ENCODE data around the gene DLK1.
A peak's percentile ranks its signal among the peaks of the same experiment; 100 is the strongest.

DLK1 gene

DNA sequence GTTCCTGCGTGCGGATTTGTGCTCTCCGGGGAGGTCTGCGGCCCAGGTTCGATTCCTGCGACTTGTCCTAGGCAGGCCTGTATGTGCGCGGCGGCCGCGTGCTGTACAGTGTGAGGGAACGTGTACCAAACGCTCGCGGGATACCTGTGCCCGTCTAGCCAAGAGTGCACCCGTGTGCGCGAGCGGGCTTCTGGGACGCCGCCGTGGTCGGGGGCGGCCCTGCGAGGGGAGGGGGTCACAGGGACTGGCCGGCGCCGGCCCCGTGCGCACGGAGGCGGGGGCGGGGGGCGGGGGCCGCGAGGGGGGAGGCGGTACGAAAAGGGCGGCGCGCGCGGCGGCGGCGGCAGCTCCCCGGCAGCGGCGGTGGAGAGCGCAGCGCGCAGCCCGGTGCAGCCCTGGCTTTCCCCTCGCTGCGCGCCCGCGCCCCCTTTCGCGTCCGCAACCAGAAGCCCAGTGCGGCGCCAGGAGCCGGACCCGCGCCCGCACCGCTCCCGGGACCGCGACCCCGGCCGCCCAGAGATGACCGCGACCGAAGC is at the start of gene DLK1:
DLK1 (plus strand) TSS at position 343 of the 536 bp plus-strand sequence; CDS start at position 520, 177 bp downstream.
- DNase-seq (ENCODE audit: low read depth), result no peak

DNA sequence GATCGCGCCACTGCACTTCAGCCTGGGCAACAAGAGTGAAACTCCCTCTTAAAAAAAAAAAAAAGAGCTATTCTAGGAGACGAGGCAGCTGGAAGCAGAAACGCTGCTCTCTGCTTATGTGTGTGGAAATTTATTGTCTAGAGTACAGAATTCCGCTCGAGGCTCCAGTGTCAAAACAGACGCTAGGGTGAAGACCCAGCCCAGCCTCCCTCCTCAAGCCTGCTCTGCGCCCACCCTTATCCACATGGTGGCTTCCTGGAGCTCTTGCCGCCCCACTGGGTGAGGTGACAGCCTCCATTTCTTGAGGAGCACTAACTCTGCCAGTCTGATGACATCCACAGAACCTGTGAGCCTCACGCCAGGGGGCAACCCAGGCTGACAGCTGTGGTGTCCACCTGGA is 49.5 kb upstream of the DLK1 start:
- DNase-seq (ENCODE audit: low read depth), result no peak

DNA sequence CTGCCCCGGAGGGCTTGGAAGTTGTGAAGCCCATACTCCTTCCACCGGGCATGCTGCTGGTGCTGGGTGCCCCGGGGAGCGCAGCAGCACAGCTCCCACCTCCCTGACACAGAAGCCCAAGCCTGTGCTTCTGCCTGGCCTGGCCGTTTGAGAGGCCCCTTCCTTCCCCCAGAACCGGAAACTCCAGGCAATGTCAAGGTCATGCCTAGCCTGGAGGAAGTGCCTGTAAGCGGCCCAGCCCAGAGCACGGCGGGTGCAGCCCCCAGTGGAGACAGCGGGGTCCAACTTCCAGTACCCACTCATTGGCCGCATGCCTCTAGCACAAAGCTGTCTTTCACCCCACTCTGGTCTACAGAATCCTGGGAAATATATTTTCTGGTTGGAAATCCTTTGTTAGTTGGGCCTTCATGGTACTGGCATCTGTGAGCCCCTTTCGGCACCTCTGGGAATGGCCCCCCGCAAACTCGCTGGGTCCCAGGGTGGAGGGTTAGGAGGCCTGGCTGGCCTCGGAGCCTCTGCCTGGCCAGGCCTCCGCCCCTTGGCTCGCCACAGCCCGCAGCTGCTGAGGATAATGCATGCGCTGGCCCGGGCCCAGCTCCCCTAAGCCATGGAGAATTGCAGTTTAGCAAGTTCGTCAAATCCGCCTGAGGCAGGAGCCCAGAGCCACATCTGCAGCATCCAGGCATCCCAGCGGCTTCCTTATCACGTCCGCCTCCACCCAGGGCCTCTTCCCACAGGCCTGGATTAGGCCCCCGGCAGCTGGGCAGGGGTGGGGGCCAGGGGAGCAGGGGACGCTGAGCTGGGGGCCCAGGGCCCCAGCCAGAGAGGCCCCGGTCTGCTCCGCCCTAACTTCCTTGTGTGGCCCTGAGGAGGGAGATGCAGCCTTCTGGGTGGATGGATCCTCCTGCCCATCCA is 48.9 kb upstream of the DLK1 start:
- DNase-seq (ENCODE audit: low read depth), result no peak

DNA sequence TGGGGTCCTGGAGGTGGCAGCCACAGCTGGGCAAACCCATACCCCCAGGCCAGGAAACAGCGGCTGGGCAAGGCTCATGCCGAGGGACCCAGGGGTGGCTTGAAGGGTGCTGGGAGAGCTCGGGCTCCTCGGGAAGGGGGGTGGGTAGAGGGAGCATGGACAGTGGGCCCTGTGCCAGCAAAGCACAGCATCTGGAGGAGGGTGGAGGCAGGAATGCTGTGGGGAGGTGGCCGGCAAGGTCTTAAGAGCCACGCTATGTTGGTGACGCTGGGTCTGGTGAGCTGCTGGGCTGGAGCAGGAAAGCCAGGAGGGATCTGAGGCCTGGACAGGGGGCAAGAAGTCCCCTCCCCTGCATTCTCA is 48.2 kb upstream of the DLK1 start:
- no peak for DNase-seq (ENCODE audit: low read depth)

DNA sequence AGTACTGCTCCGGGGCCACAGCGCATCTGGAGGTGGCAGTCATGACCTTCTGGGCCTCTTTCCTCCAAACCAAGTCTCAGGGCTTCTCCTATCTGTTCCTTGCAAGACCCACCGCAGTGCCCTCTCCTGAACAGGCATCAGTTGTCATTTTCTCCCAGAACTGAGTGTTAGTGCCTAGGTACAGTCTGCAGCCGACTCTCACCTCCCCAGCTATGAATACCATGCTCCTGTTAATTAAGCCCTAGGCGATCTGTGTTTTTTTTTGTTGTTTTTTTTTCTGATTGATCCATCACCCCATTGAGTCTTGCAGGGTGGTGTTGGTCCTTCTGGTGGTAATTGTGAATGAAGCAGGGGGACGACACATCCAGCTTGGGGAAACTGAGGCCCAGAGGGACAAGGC is 47.5 kb upstream of the DLK1 start:
- DNase-seq (ENCODE audit: low read depth), result no peak

DNA sequence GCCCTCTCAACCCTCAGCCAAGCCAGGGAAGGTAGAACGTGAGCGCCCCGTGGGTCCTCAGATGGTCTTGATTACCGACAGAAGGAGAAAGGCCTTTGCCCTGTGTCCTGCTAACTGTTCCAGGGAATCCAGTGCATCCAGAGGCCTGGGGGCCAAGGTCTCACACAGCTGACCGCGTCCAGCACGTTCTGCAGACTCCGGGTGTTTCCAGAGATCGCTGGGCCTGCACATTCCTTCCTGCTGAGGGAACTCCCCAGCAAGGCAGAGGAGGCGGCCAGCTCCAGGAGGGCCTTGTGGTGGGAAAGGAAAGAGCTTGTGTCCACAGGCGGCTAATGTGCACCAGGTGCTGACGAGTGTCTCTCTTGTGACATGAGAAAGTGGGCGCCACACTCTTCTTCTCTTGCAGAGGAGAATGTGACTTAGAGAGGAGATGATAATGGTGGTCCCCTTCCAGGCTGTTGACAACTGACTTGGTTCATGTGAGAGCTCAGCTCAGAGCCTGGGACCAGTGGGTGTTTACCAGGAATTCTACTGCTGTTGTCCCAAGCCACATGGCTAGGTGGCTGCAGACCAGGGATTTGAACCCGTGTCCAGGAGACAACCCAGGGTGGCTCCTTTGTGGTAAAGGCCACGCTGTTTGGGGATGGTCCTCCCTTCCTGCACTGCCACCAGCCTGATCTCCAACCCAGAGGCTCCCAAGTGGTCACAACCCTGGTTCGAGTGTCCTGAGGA is 46.8 kb upstream of the DLK1 start:
- peak; percentile 61 for DNase-seq (ENCODE audit: low read depth)

- DNase-seq (ENCODE audit: low read depth), result no peak
Observed at GRCh38 chr14:100680439-100681051, 46.1 kb upstream of the DLK1 start.

DNA sequence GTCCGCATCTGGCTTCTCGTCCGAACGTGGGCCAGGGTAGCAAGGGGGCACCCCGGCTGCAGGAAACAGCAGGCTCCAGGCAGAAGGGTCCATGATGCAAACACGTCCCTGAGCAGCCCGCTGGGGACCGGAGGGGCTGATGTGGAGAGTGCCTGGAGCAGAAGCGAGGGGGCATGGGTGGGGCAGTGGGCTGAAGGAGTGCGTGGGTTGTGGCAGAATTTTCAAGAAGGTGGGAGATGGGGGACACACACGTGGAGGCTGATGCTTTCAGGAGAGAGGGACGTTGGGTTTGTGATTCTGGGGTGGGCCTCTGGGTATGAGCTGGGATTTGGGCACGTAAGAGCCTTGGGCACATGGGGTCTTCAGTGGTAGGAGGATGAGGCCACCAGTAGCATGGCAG is 45.6 kb upstream of the DLK1 start:
- no peak for DNase-seq (ENCODE audit: low read depth)

DNA sequence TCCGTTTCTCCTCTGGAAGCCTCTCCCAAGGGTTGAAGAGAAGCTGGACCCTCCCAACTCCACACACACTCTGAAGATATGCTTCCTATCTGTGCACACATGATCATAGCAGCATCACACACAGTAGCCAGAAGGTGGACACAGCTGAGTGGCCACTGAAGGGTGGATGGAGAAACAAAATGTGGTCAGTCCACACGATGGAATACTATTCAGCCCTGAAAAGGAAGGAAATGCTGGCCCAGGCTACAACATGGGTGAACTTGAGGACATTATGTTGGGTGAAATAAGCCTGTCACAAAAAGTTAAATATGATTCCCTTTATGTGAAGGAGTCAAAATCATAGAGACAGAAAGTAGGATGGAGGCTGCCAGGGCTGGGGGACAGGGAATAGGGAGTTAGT is 43.9 kb upstream of the DLK1 start:
- no peak for DNase-seq (ENCODE audit: low read depth)

- no peak for DNase-seq (ENCODE audit: low read depth)
Observed at GRCh38 chr14:100683578-100683977, 43.1 kb upstream of the DLK1 start.

DNA sequence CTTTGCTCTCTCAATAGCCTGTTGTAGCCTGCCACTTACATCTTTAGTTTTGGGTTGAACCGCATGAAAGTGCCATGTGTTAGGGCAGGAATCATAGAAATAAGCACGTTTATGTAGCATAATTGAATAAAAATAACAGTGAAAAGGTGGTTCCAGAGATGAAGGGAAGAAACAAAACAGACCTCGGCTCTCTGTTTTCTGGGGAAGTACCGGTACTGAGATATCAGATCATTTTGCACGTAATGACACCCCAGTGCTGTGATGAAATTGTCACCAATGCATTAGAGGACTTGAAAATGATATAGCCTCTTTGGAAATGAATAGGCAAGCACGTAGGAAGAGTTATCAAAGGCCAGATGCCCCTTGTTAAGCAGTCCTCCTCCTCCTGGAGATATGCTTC is 42.5 kb upstream of the DLK1 start:
- DNase-seq (ENCODE audit: low read depth), result no peak

DNA sequence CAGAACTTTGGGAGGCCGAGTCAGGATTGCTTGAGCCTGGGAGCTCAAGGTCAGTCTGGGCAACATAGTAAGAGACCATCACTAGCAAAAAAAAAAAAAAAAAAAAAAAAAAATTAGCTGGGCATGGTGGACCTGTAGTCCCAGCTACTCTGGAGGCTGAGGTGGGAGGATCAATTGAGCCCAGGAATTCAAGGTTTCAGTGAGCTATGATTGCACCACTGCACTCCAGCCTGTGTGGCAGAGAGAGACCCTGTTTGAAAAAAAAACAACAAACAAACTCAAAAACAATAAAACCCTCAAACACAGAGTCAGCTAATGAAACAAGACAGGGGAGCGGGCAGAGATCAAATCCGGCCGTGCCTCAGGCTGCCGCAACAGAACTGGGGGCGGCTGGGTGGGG is 41.7 kb upstream of the DLK1 start:
- DNase-seq (ENCODE audit: low read depth), result no peak

DNA sequence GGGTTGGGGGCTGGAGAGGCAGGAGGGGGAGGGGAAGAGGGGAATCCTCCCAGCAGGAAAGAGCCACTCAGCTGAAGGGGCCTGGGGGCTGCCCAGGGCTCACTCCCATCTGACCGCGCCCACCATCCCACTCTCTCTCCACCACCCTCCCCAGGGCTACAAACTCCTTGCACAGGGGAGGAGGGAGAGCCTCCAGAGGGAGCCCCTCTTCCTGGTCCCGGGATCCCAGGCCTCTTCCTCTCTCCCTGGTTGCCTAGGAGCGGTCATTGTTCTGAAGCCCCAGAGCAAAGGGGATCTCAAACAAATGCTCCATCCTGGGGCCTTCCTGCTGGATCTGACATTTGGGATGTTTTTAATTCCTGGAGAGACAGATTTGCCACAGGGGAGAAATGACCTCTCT is 39.8 kb upstream of the DLK1 start:
- DNase-seq (ENCODE audit: low read depth), result no peak

DNA sequence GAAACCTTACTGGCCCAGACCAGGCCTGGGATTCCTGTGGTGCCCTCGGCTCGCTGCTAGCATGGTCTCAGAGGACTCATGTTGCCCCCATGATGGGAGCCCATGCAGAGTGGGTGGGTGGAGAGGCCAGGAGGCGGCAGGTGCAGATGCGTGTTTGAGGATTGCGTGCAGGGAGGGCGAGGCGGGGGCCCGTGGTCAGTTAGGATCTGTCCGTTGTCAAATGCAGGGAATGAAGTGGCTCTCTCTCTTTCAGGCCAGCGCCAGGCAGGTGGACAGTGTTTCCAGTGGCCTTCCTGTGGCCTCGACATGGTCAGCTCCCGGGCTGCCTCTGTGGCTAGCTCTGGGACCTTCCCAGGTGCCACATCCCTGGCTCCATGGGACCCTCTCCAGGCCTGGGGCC is 39.3 kb upstream of the DLK1 start:
- DNase-seq (ENCODE audit: low read depth), result no peak

- DNase-seq (ENCODE audit: low read depth), result no peak
Observed at GRCh38 chr14:100688051-100688450, 38.6 kb upstream of the DLK1 start.

- no peak for DNase-seq (ENCODE audit: low read depth)
Observed at GRCh38 chr14:100688598-100689461, 37.9 kb upstream of the DLK1 start.

GRCh38 chr14:100690672-100691071 is 36.0 kb upstream of the DLK1 start:
- DNase-seq (ENCODE audit: low read depth), result no peak

DNA sequence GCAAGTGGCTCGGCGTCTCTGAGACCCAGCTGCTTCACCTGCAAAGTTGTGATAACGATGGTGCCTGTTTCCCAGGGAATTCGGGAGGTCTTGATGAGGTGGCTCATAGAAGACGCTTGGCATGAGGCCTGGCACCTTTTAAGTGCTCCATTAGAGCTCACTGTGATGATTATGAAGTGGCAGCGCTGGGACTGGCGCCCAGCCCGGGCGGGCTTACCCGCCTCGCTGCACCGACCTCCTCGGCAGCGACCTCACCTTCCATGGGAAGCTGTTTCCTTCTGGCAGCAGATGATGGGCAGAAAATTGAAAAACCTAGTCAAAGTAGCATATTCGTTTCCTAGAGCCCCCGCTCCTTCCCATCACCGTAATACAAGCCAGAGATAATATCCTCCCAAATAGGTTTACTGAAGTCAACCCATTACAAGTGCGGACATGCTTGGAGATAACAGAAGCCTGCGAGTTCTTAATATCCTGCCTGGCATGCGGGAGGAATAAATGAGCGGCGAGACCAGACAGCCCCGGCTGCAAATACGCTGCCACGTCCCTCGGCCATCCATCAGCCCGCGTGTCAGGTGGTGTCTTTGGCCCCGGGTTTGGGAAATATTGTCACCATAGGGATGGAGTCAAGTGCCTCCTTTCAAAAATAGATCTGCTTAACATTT is 35.2 kb upstream of the DLK1 start:
- no peak for DNase-seq (ENCODE audit: low read depth)

- no peak for DNase-seq (ENCODE audit: low read depth)
Observed at GRCh38 chr14:100692256-100692655, 34.4 kb upstream of the DLK1 start.

GRCh38 chr14:100692859-100693558 is 33.7 kb upstream of the DLK1 start:
- DNase-seq (ENCODE audit: low read depth), result peak; percentile 50
